ENCODE results near the gene APC.
A peak's percentile ranks its signal among the peaks of the same experiment; 100 is the strongest.

APC gene

DNA sequence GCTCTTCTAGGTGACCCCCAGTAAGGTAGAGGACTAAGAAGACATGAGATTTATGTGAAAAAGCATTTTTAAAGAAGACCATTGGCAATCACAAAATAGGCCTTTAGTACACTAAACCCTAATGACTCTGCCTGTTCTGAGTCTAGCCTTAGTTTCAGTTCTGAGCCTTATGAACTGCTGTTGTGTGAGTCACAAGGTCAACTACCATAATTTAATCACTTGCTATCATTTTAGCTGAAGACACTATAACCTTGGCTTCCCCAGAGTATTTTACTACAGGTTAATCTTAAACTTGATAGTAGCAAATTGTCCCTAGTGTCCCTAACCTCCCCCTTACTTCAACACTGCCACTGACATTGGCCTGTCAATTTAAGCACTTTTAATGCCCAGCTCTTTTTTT is 34.4 kb downstream of the APC start:
- Mint-ChIP-seq H3K4me3 (no peak overlapping the region), H3K9me3 (no peaks in the 10 kb centered on the region), H3K36me3 (ENCODE audit: insufficient read depth) (peaks cover 35% of the 10 kb centered on the region), H3K27me3 (no peaks in the 10 kb centered on the region), H3K27ac (no peak overlapping the region), H3K4me1 (ENCODE audit: low read depth in 2 of 2) (no peaks in the 10 kb centered on the region)
- no peak for ATAC-seq (replicated peaks)
- no peak for DNase-seq

DNA sequence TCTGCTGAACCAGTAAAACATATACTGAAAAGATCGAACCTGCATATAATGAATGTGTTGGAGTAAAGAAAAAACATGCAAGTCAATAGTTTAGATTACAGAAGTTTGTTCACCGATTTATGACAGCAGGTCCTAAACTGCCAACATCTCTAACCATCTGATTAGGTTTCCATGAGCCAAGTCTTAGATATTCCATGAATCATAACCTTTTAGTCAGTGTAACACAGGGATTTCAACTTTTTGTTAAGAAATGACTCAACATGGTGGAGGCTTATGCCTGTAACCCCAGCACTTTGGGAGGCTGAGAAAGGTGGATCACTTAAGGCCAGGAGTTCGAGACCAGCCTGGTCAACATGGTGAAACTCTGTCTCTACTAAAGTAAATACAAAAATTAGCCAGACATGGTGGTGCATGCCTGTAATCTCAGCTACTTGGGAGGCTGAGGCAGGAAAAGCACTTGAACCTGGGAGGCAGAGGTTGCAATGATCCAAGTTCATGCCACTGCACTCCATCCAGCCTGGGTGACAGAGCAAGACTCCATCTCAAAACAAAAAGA is 38.7 kb downstream of the APC start:
- ATAC-seq (replicated peaks) = no peak
- no peak overlapping the region for H3K4me3 Mint-ChIP-seq
- H3K36me3 Mint-ChIP-seq (ENCODE audit: insufficient read depth) = peaks cover 29% of the 10 kb centered on the region
- no peaks in the 10 kb centered on the region for H3K4me1 Mint-ChIP-seq (ENCODE audit: low read depth in 2 of 2)
- no peaks in the 10 kb centered on the region for H3K9me3 Mint-ChIP-seq
- no peak for DNase-seq
- H3K27me3 Mint-ChIP-seq = no peaks in the 10 kb centered on the region
- H3K27ac Mint-ChIP-seq = peak overlapping the region in 1 of 2 donors; percentile 38

DNA sequence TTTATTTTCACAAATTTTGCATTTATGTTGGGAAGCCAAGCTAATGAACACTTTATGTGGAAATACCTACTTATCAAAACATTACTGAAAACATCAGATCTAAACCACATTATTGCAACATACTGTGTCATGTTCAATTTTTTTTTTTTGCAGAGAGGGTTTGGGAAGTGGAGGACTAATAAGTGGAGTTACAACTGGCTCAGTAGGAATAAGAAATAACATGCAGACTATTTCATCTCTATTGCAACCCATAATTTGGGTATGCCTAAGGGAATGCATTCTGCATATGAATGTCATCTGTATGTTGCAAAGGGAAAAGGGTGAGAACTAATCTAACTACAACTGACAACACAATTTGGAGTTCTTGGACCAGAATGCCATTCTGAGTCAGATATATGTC is 41.8 kb downstream of the APC start:
- DNase-seq (no peak), ATAC-seq (replicated peaks) (no peak)
- Mint-ChIP-seq H3K36me3 (ENCODE audit: insufficient read depth) (peaks cover 24% of the 10 kb centered on the region), H3K27me3 (no peaks in the 10 kb centered on the region), H3K9me3 (no peaks in the 10 kb centered on the region), H3K27ac (no peak overlapping the region), H3K4me3 (no peak overlapping the region), H3K4me1 (ENCODE audit: low read depth in 2 of 2) (peaks cover 1 to 3% of the 10 kb centered on the region in 2 donors)

DNA sequence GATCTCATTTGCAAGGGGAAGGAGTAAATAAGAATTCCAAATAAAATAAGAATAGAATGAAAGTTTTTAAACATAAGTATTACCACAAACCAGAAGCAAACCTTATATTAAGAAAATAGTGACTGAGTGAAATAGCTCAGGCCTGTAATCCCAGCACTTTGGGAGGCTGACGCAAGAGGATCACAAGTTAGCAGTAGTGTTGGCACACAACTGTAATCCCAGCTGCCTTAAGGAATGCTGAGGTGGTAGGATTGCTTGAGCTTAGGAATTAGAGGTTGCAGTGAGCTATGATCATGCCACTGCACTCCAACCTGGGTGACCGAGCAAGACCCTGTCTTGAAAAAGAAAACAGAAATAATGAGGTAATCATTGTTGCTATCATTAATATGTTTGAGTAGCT is 47.0 kb downstream of the APC start:
- H3K36me3 Mint-ChIP-seq (ENCODE audit: insufficient read depth) = peaks cover 35% of the 10 kb centered on the region
- H3K4me3 Mint-ChIP-seq = no peak overlapping the region
- peak overlapping the region in 1 of 2 donors; percentile 64 for H3K27ac Mint-ChIP-seq
- no peak for DNase-seq
- no peak for ATAC-seq (replicated peaks)
- H3K9me3 Mint-ChIP-seq = no peaks in the 10 kb centered on the region
- peaks cover 1 to 3% of the 10 kb centered on the region in 2 donors for H3K4me1 Mint-ChIP-seq (ENCODE audit: low read depth in 2 of 2)
- no peaks in the 10 kb centered on the region for H3K27me3 Mint-ChIP-seq

DNA sequence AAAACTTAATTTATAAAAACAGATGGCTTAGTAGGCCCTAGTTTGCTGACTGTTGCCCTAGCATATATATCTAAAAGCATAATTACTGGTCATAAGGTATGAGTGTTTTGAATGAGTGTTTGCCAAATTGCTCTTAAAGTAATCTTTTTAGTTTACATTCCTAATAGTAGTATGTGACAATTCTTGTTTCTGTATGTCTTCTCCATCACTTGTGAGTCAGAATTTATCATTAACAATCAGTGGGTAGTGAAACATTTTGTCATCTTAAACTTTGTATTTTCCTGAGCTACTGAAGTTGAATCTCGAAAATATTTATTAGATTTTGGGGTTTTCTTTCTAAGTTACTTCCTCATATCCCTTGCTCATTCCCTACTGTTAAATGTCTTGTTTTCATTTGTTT is 49.6 kb downstream of the APC start:
- H3K9me3 Mint-ChIP-seq = no peaks in the 10 kb centered on the region
- H3K27me3 Mint-ChIP-seq = no peaks in the 10 kb centered on the region
- H3K4me3 Mint-ChIP-seq = no peak overlapping the region
- H3K36me3 Mint-ChIP-seq (ENCODE audit: insufficient read depth) = peaks cover 30% of the 10 kb centered on the region
- no peak overlapping the region for H3K27ac Mint-ChIP-seq
- ATAC-seq (replicated peaks) (no peak), DNase-seq (no peak)
- no peaks in the 10 kb centered on the region for H3K4me1 Mint-ChIP-seq (ENCODE audit: low read depth in 2 of 2)

DNA sequence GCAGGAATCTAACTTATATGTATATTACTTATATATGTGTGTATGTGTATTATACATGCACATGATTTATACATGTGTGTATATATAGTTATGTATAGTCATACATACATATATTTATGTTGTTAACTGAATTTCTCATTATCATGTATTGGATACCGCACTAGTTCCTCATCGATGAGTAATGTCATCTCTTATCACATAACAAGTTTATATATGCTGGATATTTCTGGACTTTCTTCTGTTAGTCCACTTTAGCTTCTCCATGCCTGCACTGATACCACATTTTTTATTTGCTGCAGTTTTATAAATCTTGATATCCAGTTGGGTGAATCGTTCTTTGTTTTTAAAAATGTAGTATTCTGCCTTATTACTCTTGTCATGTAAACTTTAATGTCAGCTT is 50.2 kb downstream of the APC start:
- H3K27me3 Mint-ChIP-seq = no peaks in the 10 kb centered on the region
- ATAC-seq (replicated peaks) (no peak), DNase-seq (no peak)
- H3K4me1 Mint-ChIP-seq (ENCODE audit: low read depth in 2 of 2) = no peaks in the 10 kb centered on the region
- no peak overlapping the region for H3K4me3 Mint-ChIP-seq
- H3K27ac Mint-ChIP-seq = no peak overlapping the region
- H3K9me3 Mint-ChIP-seq = no peaks in the 10 kb centered on the region
- peaks cover 30% of the 10 kb centered on the region for H3K36me3 Mint-ChIP-seq (ENCODE audit: insufficient read depth)

DNA sequence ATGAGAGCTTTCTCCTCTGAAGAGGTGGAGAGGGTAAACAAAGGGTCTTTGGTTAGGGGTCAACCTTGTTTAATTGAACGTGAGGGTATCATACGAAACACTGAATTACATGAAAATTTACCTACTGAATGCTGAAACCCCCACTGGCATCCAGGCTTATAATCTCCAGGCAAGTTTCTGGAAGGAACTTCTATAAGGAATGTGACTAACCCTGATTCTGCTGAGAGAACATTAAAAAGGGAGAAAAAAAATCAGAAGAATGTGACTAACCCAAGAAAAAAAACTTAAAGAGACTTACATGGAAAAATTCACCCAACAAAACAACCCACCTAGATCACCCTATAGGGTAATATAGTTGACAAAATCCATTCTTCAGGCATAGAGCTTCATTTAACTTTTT is 55.5 kb downstream of the APC start:
- ATAC-seq (replicated peaks) (no peak), DNase-seq (no peak)
- Mint-ChIP-seq H3K9me3 (no peaks in the 10 kb centered on the region), H3K27me3 (no peaks in the 10 kb centered on the region), H3K36me3 (ENCODE audit: insufficient read depth) (peaks cover 42% of the 10 kb centered on the region), H3K4me1 (ENCODE audit: low read depth in 2 of 2) (peaks cover 0 to 5% of the 10 kb centered on the region in 2 donors), H3K4me3 (no peak overlapping the region), H3K27ac (peak overlapping the region; percentile 51 to 65)

DNA sequence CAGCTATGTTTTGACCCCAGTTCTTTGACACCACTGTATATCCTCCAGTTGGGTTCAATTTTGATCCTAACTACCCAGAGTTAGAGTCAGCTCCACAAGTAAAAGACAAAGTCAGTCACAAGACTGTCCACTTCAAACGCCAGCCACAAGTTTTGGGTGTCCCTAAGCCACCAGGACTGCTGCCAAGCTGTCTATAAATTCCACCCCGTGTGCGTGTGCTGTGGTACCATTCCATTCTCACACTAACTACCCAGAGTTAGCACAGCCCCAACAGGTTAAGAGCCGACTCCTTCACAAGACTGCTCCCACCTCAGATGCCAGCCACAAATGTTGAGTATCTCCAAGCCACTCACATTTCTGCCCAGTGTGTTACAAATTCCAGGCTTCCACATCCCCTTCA is 56.7 kb downstream of the APC start:
- peaks cover 41% of the 10 kb centered on the region for H3K36me3 Mint-ChIP-seq (ENCODE audit: insufficient read depth)
- ATAC-seq (replicated peaks) (no peak), DNase-seq (no peak)
- no peaks in the 10 kb centered on the region for H3K9me3 Mint-ChIP-seq
- peaks cover 0 to 5% of the 10 kb centered on the region in 2 donors for H3K4me1 Mint-ChIP-seq (ENCODE audit: low read depth in 2 of 2)
- no peak overlapping the region for H3K27ac Mint-ChIP-seq
- H3K27me3 Mint-ChIP-seq = no peaks in the 10 kb centered on the region
- no peak overlapping the region for H3K4me3 Mint-ChIP-seq

DNA sequence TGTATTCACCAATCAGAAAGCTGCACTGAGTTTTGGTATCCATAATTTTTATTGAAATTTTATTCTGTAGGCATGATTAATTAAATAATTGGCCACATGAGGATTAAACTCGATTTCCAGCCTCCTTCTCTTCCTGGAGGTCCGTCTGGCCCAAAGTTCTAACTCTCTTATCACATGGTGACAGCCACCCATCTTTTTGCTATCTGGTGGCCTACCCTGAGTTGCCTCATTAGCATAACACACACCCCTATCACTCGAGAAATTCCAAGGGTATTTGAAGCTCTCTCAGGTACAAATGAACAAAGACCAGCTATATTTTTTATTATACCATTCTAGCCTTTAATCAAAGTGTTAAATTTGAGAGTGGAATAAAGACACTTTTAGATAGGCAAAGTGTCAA is 57.7 kb downstream of the APC start:
- Mint-ChIP-seq H3K36me3 (ENCODE audit: insufficient read depth) (peaks cover 38% of the 10 kb centered on the region), H3K4me1 (ENCODE audit: low read depth in 2 of 2) (peaks cover 0 to 5% of the 10 kb centered on the region in 2 donors), H3K4me3 (no peak overlapping the region), H3K27me3 (no peaks in the 10 kb centered on the region), H3K9me3 (no peaks in the 10 kb centered on the region), H3K27ac (no peak overlapping the region)
- DNase-seq (no peak), ATAC-seq (replicated peaks) (no peak)

DNA sequence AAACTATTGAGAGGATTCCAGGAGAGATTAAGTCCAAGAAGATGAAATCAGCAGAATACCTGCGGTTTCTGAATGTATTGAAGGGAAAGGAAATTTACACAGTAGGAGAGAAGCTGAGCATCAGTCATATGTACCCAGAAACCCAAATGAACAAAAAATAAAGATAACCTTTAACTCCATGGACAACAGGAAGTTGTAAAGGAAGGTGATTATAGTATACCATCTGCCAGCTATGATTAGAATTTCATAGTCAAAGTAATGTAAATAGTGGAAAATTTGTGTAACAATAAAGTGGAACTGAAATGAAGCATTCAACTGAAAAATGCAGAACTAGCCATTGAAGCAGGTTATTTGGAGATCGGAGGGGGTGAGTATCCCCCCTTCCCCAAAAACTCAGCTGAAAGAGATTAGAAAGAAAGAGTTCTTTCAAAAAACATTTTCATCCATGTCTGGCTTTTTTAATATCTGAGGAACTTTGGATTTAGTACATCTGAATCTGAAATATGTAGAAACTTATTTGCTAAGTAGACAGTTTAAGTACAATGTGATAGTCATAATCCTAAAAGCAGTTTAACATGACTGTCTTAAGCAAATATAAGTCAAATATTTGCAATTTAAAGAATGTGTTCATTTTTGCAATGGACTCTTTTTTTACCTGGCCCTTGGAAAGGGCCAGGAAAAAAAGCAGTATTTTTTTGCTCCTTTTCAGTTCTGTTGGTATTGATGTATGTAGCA is 58.4 kb downstream of the APC start:
- DNase-seq (no peak), ATAC-seq (replicated peaks) (no peak)
- H3K27ac Mint-ChIP-seq = no peak overlapping the region
- H3K36me3 Mint-ChIP-seq (ENCODE audit: insufficient read depth) = peaks cover 35% of the 10 kb centered on the region
- H3K4me1 Mint-ChIP-seq (ENCODE audit: low read depth in 2 of 2) = peaks cover 0 to 5% of the 10 kb centered on the region in 2 donors
- H3K4me3 Mint-ChIP-seq = no peak overlapping the region
- no peaks in the 10 kb centered on the region for H3K9me3 Mint-ChIP-seq
- no peaks in the 10 kb centered on the region for H3K27me3 Mint-ChIP-seq

DNA sequence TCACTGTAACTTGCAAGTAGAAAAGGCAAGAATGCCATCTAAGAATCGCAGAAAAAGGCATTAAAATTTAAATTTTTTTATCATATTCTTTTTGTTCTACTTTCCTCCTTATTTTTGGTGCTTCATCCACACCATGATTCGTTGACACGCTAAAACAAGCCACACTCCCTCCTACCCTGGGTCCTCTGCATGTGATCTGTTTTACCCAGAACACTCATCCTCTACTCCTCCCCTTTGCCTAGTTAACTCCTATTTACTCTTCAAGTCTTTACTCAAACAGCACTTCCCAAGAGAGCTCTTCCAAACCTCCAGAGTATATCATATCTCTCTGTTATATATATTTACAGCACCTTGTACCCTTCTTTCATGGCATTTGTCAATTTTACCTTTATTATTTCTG is 62.0 kb downstream of the APC start:
- H3K4me3 Mint-ChIP-seq = no peak overlapping the region
- peak overlapping the region in 1 of 2 donors; percentile 8 for H3K27ac Mint-ChIP-seq
- peaks cover 0 to 3% of the 10 kb centered on the region in 2 donors for H3K4me1 Mint-ChIP-seq (ENCODE audit: low read depth in 2 of 2)
- H3K27me3 Mint-ChIP-seq = no peaks in the 10 kb centered on the region
- no peaks in the 10 kb centered on the region for H3K9me3 Mint-ChIP-seq
- DNase-seq (no peak), ATAC-seq (replicated peaks) (no peak)
- H3K36me3 Mint-ChIP-seq (ENCODE audit: insufficient read depth) = peaks cover 12% of the 10 kb centered on the region

DNA sequence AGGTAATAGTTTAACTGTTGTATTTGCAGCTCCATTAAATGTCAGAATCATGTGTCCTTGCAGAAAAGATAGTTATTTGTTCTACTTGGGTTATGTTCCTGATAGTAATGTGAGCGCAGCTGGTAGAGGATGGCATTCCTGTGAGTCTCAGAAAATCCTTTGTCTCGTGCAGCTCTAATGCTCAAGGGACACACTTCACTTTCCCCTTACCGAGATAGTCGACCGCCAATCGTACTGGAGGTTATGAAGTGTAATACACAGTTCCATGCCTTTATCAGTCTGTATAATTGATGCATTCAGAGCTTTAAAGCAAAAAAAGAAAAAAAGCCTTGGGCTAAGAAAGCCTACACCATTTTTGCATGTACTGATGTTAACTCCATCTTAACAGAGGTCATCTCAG is 63.2 kb downstream of the APC start:
- H3K27me3 Mint-ChIP-seq = no peaks in the 10 kb centered on the region
- DNase-seq (no peak), ATAC-seq (replicated peaks) (no peak)
- peaks cover 12% of the 10 kb centered on the region for H3K36me3 Mint-ChIP-seq (ENCODE audit: insufficient read depth)
- H3K4me1 Mint-ChIP-seq (ENCODE audit: low read depth in 2 of 2) = peaks cover 1 to 3% of the 10 kb centered on the region in 2 donors
- H3K9me3 Mint-ChIP-seq = no peaks in the 10 kb centered on the region
- H3K4me3 Mint-ChIP-seq = no peak overlapping the region
- H3K27ac Mint-ChIP-seq = no peak overlapping the region

DNA sequence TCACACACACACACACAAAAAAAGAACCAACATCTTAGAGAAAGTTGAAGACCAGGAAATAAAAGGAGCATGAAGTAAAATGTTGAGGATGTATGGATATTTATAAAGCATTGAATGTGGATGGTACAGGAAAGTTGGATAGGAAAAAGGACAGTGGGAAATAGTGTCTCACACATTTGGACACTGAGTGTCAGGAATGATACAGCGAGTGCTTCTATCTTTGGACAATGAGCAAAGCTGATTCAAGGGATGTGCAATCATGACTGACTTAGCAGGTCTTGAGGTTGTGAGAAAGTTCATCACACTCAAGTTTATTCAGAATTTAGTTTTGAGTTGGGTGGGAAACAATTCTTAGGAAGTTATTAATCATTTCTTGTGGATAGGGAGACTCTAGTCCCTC is 73.3 kb downstream of the APC start:
- Mint-ChIP-seq H3K4me1 (ENCODE audit: low read depth in 2 of 2) (peaks cover 0 to 12% of the 10 kb centered on the region in 2 donors), H3K36me3 (ENCODE audit: insufficient read depth) (peaks cover 14% of the 10 kb centered on the region), H3K27me3 (no peaks in the 10 kb centered on the region), H3K9me3 (no peaks in the 10 kb centered on the region), H3K27ac (no peak overlapping the region), H3K4me3 (no peak overlapping the region)
- DNase-seq = no peak
- ATAC-seq (replicated peaks) = no peak

DNA sequence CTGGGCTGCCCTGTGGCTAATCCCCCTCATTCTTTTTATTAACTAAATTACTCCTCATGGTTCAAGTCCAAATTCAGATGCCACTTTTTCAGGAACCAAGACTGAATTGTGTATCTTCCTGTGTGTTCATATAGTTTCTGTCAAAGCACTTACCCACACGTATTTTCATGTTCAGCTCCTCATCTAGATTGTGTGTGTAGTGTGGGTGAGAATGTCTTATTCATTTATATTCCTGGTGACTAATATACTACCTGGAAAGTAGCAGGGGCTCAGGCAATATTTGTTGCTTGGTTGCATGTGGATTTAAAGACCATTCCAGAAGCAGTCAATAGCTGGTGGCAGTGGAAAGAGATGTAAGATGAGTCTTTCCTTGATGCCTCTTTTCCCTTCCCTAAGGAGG is 74.9 kb downstream of the APC start:
- no peaks in the 10 kb centered on the region for H3K9me3 Mint-ChIP-seq
- peak overlapping the region; percentile 18 to 20 for H3K27ac Mint-ChIP-seq
- peaks cover 20% of the 10 kb centered on the region for H3K36me3 Mint-ChIP-seq (ENCODE audit: insufficient read depth)
- H3K4me1 Mint-ChIP-seq (ENCODE audit: low read depth in 2 of 2) = peaks cover 0 to 9% of the 10 kb centered on the region in 2 donors
- H3K27me3 Mint-ChIP-seq = no peaks in the 10 kb centered on the region
- DNase-seq (no peak), ATAC-seq (replicated peaks) (no peak)
- no peak overlapping the region for H3K4me3 Mint-ChIP-seq

Data from effector memory CD8-positive, alpha-beta T cell (primary cell).